ENCODE results near the gene PPM1H.
A peak's percentile ranks its signal among the peaks of the same experiment; 100 is the strongest.
"Not testable (repeated sequence)": the region's sequence is repeated elsewhere in the genome, so short reads cannot be mapped to it uniquely, and the experiment has no call there.

Gene PPM1H

GRCh38 chr12:62942316-62942715 lies 7.4 kb upstream of the PPM1H start:
- not testable (repeated sequence) for DNase-seq

- DNase-seq = peak; percentile 87
These were observed 631 bp downstream of the PPM1H start for GRCh38 chr12:62934239-62934798.

- no peak for DNase-seq
These were observed 1.2 kb downstream of the PPM1H start for GRCh38 chr12:62933602-62934238.

DNA sequence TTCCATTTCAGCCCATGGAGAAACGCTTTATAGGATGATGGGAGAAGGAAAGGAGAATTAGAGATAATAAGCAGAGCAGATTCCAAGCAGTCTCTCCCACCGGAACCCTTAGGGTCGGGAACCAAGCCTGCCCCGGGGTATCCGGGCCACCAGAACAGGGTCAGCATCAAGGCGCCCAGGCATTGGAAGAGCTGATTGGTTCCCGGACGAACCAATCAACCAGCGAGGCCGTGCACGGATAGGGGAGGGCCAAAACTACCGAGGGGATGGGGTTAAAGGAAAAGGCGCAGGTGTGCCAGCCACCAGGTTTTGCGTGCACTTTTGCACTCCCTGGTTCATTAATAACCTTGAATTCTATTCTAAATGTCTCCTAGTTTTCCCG lies 1.7 kb downstream of the PPM1H start:
- DNase-seq = peak; percentile 74

DNA sequence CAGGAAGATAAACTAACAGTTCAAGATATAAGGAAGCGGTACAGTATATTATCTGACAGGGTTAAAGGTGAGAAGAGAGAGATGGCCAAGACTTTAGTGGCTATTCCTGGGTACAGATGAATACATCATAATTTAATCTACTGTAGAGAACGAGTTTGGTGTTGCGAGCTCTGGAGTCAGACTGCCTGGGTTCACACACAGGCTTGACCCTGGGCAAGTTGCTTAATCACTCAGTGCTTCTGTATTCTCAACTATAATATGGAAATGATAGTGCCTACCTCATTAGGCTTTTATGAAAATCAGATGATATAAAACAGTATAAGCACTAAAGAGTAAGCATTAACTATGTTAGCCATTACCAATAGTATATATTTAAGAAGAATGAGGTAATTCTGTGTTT lies 3.5 kb downstream of the PPM1H start:
- no peak for DNase-seq

DNA sequence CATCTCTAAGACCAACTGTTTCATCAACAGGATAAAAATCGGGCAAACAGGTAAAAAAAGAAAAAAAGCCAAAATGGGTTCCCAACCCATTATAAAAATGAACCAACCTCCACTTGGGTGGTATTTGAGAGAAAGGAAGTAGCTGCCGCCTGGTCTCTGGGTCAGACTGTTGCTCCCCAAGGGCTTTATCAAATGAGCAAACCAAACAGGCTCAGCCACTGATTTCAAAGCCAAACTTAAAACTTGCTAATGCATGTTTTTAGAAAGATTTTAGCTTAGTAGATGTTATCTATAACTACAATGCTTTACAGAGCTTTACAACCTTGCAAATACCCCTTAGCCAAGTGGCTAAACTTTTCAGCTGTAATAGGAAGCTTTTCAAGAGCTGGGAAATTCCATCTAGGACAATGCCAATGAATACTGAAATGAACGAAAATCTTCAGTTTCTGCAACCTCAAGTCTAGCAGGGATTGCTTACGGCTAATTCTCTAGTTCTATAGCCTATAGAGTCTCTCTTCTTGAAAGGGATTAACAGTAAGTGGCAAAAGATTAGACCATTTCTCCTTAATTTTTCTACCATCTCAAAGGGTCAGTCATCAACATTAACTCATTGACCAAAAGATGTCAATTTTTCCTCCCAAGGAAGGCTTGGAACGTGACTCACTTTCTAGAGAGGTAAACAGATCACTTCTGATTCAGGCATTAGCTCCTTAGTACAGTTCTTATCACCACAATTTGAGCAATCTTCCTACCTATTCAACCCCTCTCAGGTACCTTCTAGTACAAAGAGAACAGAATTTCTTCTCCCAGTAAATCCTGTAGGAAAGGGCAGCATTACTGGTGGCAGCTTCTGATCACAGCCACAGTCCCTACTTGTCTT lies 4.2 kb downstream of the PPM1H start:
- DNase-seq = no peak

- no peak for DNase-seq
These were observed 6.3 kb downstream of the PPM1H start for GRCh38 chr12:62928632-62929031.

DNA sequence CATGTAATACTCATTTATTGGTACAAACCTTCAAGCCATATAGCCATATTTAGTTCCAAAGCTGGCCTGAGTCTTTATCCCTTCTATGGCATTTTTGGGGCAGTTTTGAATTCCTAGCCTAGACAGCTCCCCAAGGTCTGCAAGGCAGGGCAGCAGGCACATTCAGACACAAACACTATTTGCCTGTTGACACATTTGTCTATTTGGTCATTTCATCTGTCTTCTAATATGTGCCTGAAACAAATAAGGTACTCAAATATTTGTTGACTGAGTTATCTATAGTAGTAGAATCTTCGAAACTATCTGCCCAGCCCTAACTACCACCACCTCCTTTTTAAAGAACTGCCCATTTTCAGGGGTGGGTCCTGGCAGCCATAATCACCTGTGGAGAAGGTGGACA lies 9.3 kb downstream of the PPM1H start:
- no peak for DNase-seq

DNA sequence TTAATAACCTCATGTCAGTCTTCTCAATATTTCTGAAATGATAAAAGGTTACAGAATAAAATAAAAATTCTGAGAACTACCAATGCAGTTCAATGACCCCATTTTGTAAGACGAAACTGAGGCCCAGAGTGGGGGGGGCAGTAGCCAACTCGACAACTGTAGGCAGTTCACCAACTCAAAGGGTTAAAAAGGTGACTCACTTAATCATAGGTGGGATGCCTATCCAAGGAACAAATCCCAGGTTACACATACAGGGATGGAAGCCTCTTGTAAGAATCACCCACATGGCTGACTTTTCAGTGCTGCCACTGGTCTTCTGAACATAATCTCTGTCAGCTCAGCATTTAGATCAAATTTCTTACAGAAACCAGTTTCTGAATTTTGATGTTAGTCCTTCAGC lies 10.9 kb downstream of the PPM1H start:
- DNase-seq = no peak

DNA sequence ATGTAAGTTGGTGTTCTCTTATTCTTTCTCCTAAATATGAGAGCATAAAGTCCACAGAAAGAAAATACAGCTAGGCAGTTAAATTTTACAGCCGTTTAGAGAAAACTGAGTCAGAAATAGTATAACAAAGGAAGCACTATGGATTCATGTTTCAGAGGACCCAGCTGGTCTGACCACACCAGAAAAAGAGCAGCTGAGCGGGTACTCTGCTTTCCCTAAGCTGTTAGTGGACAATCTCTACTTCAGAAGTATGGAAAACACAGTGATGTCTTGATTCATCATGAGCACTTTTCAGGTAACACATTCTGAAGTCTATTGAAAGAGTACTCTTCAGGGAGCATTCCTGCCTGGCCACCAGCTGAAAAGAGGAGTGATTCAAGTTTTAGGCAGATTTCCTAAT lies 12.4 kb downstream of the PPM1H start:
- no peak for DNase-seq

- DNase-seq = no peak
These were observed 15.1 kb downstream of the PPM1H start for GRCh38 chr12:62919838-62920237.

GRCh38 chr12:62917926-62918325 lies 17.0 kb downstream of the PPM1H start:
- DNase-seq = no peak

- DNase-seq = peak; percentile 28
These were observed 18.1 kb downstream of the PPM1H start for GRCh38 chr12:62916632-62917425.

DNA sequence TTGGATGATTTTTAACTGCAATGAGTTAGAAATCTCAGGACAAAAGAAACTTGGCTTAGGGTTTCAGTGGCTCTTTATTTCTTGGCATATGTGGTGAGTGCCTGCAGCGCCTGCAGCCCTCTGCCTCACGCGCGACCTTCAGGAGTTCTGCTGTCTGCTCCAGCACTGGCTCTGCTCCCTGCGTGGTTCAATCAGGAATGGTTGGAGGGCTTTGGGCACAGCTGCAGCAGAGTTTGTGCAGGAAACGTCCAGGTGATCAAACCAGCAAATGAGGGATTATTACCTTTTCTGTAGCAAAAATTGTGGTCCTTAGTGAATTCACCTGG lies 19.8 kb downstream of the PPM1H start:
- DNase-seq = no peak

- no peak for DNase-seq
These were observed 20.3 kb downstream of the PPM1H start for GRCh38 chr12:62914443-62915203.

DNA sequence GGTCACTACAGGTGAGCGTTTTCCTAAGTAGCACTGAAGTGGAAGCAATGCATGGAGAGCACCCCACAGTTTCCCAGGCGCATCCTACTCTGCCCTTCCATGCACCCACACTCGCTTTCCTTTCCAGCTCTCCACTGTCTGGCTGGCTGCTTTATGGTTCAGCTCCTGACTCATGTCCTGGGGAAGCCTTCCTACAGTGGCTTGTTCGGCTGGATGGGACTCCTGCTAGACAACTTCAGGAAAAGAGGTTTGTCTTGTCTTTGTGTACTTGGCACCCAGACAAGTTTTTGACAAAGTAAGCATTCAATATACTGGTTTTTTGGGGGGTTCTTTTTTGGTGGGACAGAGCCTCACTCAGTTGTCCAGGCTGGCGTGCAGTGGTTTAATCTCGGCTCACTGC lies 21.6 kb downstream of the PPM1H start:
- no peak for DNase-seq

GRCh38 chr12:62912644-62913043 lies 22.3 kb downstream of the PPM1H start:
- DNase-seq = no peak

DNA sequence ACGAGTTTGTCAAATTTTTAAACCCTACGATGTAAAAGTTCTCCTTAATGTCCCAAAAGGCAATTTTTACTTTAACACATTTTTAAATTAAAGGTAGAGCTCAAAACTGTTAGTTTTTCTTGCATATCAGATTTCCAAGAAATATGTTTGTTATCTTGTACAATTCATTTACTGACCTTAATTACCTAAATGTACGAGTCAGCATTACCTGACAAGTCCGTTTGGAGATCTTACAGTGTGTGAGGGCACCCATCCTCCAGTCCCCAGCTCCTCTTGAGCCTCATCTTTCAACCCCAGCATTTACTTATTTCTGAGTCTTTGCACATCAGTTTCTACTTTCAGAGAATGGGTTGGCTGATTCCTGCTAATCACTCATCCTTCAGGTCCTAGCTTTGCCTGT lies 23.7 kb downstream of the PPM1H start:
- DNase-seq = no peak

- DNase-seq = no peak
These were observed 24.3 kb downstream of the PPM1H start for GRCh38 chr12:62910549-62911169.

- DNase-seq = no peak
These were observed 25.6 kb downstream of the PPM1H start for GRCh38 chr12:62909340-62909739.

- DNase-seq = no peak
These were observed 26.3 kb downstream of the PPM1H start for GRCh38 chr12:62908674-62909073.

DNA sequence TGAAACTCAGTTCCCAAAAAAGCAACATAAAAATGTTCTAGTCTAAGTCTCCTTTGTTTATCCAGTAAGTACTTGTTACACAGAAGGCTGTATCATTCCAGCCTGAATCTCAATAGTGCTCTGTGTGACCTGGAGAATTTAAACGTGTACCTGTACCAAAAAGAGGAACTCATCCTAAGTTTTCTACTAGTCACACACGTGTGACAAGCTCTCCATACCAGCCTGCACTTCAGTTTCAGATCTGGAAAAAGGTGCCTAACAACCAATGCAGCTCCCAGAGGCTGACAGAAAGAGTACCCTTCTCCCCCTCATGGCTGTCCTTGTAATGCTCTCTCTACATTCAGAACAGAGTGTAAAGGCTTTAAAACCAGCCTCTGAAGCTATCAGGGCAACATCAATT lies 27.4 kb downstream of the PPM1H start:
- DNase-seq = no peak

All from retina (tissue), 1 donor.